Posterior vena cava (tissue), 2 donors: Measurements from ENCODE around the gene GNG7. TPM values are rescaled to one million over a fixed set of nuclear protein-coding genes. Genes with fewer than 3 reads are reported as not detected.
"Not testable (repeated sequence)": the region's sequence is repeated elsewhere in the genome, so short reads cannot be mapped to it uniquely, and the experiment has no call there.

Experiments
- DNase-seq: peaks from one replicate; pipeline ENCODE4 v3.0.0-alpha.2; 2020; ENCODE audit warnings: low spot score
- intact Hi-C, 2 donors: fragments of 100-400 bp; cut with DNase I; formaldehyde crosslinking; loops; one replicate each; pipeline versions ENCODE4 v1.14.1 to v1.14.2; 2022 to 2023
- total RNA-seq, 2 donors: library from RNA; stranded (reverse); fragmentation: NEBNext Ultra II Directional; extraction: Animal tissue kit (Norgen Biotek cat#: 25700); gene quantifications; one replicate each; pipeline ENCODE4 v1.2.1, GENCODE V29; 2021
- donor health status: DM: yes; HTN: yes; CAD: no.
- donor health status: DM: yes; HTN: yes; CAD: no.

GNG7 gene
- total RNA-seq, 2 donors from 2014 or later = 3.2 to 6.1 TPM

DNA sequence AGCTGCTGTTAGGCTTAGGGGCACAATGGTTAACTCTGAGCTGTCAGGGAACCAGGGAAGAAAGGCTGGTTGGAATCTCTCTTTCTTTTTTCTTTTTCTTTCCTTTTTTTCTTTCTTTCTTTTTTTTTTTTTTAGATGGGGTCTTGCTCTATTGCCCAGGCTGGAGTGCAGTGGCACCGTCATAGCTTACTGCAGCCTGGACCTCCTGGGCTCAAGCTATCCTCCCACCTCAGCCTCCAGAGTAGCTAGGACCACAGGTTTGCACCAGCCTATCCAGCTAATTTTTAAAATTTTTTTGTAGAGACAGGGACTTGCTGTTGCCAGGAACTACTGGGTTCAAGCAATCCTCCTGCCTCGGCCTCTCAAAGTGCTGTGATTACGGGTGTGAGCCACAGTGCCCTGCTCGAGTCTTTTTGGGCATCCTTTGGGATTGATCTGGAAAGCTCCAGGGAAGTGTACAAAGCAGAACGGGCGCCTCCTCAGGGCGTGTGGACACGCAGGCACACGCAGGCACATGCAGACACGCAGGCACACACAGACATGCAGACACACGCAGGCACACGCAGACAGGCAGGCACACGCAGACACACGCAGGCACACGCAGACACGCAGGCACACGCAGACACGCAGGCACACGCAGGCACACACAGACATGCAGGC, 127.4 kb downstream of the GNG7 start:
- peak; percentile 41 for DNase-seq
- intact Hi-C loops = loop anchor here in 1 of 2 donors (5.0 kb wide), 2 partner anchors 33 to 37 kb away; no protein-coding TSS in a partner anchor

GRCh38 chr19:2574478-2574931, 128.0 kb downstream of the GNG7 start:
- intact Hi-C loops = no loop called here
- peak; percentile 37 for DNase-seq

DNA sequence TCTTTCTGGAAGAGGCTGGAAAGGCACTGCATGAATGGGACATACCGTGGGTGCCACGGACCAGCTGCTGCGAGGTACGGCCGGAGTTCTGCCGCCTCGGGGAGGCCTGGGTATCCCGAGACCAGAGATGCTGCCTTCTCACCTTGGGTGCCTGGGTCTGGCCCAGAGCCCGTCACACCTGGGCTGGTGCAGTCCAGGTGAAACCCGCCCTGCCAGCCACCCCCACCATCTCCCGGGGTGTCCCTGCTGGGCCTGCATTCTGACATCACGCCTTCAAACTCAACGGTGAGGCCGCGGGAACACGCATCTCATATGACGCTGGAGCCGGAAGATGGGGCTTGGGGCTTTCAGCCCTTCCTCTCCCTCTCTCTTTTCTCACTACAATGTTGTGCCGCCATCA, 128.6 kb downstream of the GNG7 start:
- peak; percentile 74 for DNase-seq
- intact Hi-C loops = no loop called here

- intact Hi-C loops = not testable (repeated sequence)
Measured at GRCh38 chr19:2572152-2572551, 130.3 kb downstream of the GNG7 start.

DNA sequence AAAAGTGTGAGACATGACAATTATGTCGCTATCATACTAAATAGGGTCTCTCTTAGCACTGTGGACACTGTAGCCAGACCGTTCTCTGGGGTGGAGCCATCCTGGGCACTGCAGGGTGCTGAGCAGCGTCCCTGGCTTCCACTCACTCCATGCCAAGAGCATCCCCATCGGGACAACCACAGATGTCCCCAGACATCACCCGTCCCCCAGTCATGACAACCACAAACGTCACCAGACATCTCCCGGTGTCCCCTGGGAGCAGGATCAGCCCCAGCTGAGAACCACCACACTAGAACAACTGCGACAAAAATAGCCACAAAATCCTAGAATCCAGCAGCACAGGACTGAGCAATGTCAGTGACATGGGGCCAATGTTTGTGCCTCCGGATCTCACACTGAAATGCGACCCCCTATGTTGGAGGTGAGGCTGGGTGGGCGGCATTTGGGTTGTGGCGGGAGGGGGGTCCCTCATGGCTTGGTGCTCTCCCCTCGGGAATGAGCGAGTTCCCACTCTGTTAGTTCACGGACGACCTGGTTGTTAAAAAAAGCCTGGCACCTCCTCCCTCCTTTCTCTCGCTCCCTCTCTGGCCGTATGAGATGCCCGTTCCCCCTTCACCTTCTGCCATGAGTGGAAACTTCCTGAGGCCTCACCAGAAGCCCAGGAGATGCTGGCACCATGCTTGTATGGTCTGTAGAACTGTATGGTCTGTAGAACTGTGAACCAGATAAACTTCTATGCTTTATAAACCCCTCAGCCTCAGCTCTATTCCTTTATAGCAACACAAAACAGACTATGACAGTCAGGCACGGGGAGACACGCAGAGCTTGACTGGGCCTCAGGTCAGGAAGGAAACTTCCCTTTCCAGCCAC, 132.7 kb downstream of the GNG7 start:
- intact Hi-C loops = no loop called here
- peak; percentile 78 for DNase-seq

More at GRCh38 chr19:2572152-2572551, 130.3 kb downstream of the GNG7 start:
- not testable (repeated sequence) for DNase-seq

DNA sequence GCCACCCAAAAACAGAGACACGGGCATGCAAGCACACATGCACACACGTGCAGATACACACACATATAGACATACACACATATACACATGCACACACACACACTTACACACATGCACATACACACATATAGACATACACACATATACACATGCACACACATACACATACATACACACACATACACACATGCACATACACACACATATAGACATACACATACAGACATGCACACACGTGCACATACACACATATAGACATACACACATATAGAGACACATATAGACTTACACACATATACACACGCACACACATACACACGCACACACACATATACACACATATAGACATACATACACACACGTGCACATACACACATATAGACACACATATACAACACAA, 134.5 kb downstream of the GNG7 start:
- intact Hi-C loops = no loop called here
- DNase-seq = no peak

DNA sequence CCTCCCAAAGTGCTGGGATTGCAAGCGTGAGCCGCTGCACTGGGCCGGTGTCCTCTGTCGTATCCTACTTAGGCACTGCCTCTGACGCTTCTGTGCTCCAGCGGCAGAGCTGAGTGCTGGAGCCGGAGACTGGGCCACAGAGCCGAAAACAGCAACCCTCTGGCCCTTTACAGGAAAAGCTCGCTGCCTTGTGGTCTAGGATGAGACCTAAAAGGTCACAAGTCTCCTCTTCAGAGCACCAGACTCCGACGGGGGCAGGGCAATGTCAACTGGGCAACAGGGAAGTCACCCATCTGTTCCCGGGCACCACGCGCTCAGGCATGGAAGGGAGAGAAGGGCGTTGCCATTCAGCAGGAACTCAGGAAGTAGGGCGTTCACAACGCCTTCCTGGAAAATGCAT, 134.9 kb downstream of the GNG7 start:
- peak; percentile 92 for DNase-seq

GRCh38 chr19:2563546-2563945, 138.9 kb downstream of the GNG7 start:
- intact Hi-C loops = not testable (repeated sequence)
- DNase-seq = peak; percentile 38

More for the DNA sequence above, 134.9 kb downstream of the GNG7 start:
- intact Hi-C loops = no loop called here

DNA sequence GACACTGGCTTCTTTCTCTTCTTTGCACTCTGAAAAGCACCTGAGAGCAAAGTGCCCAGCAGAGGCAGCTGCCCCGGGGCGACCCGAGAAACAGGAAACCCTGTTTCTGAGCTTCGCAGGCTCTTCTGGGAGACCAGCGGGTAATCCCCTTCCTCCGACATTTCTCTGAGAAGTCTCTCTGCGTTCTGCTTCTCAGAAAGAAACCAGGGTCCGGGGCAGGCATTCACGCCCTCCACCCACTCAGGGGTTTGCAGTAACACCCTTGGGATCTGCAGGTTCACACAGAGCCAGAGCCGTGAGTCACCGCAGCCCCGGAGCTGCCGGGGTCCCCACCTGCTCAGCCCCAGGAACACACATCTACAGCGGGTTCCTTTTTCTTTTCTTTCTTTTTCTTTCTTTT, 140.6 kb downstream of the GNG7 start:
- DNase-seq = peak; percentile 76
- intact Hi-C loops = no loop called here

DNA sequence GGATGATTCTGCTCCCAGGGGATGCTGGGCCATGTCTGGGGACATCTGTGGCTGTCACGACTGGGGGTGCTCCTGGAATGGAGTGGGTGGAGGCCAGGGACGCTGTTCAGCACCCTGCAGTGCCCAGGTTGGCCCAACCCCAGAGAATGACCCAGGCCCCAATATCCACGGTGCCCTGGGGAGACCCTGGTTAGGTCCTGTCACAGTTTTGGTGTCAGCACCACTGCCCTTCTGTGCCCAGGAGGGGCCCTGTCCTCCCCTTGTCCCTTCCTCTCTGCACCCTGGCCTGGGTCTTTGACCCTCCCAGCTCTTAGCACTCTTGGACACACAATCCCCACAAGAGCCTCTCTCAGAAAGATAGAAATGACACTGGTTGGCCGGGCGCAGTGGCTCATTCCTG, 141.3 kb downstream of the GNG7 start:
- intact Hi-C loops = no loop called here
- DNase-seq = peak; percentile 57

- peak; percentile 77 for DNase-seq
- intact Hi-C loops = no loop called here
Measured at GRCh38 chr19:2560369-2560768, 142.1 kb downstream of the GNG7 start.

DNA sequence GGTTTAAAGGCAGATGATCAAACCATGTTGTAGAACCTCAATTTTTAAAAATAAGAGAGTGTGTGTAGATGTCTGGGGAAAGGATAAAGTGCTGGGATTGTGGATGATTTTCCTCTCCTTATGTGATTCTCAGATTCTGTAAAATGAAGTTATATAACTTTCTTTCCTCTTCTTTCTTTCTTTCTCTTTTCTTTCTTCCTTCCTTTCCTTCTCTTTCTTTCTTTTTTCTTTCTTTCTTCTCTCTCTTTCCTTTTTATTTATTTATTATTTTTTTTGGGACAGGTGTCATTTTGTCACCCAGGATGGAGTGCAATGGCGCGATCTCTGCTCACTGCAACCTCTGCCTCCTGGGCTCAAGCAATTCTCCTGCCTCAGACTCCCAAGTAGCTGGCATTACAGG, 144.0 kb downstream of the GNG7 start:
- DNase-seq = no peak
- intact Hi-C loops = loop anchor here in 1 of 2 donors (1.0 kb wide), 1 partner anchor 13 kb away; no protein-coding TSS in a partner anchor

DNA sequence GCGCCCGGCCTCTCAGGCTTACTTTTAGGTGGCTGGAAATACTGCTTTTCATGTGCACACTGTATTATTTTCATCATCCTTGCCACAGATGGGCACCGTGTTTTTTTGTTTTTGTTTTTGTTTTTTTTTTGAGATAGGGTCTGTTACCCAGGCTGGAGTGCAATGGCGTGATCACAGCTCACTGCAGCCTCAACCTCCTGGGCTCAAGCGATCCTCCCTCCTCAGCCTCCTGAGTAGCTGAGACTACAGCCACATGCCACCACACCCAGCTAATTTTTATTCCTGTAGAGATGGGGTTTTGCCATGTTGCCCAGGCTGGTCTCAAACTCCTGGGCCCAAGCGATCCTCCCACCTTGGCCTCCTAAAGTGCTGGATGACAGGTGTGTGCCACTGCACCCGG, 144.4 kb downstream of the GNG7 start:
- intact Hi-C loops = loop anchor here in 1 of 2 donors (1.0 kb wide), 1 partner anchor 13 kb away; no protein-coding TSS in a partner anchor
- peak; percentile 26 for DNase-seq

DNA sequence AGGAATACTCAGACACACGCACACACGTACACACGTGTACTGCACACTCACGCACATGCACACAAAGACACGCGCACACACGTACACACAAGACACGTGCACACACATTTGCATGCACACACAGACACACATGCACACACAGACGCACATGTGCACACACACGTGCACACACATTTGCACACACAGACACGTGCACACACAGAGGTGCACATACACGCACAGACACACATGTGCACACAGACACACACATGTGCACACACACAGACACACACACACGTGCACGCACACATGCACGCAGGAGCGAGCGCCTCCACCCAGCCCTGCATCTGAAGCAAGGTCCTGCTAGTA, 145.4 kb downstream of the GNG7 start:
- intact Hi-C loops = no loop called here
- DNase-seq = peak; percentile 62

- DNase-seq = peak; percentile 70
- intact Hi-C loops = no loop called here
Measured at GRCh38 chr19:2556221-2557092, 146.0 kb downstream of the GNG7 start.

- intact Hi-C loops = no loop called here
- DNase-seq = peak; percentile 64
Measured at GRCh38 chr19:2555422-2556220, 146.9 kb downstream of the GNG7 start.

DNA sequence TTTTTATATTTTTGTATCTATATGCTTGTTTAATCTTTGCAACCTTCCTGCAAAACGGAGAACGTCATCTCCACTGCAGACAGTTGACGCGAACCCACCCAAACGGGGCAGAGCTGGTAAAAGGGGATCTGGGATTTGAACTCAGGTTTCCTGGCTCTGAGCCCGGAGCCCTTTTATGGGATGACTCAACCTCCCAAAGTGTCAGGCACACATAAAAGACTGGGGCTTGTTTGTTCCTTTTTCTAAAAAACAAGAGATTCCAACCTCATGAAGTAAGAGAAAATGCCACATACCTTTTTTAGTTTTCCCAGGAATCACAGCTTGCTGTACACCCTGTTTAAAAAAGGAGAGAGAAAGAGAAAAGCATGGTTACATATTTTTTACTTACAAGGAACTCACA, 147.6 kb downstream of the GNG7 start:
- DNase-seq = peak; percentile 69
- intact Hi-C loops = no loop called here

DNA sequence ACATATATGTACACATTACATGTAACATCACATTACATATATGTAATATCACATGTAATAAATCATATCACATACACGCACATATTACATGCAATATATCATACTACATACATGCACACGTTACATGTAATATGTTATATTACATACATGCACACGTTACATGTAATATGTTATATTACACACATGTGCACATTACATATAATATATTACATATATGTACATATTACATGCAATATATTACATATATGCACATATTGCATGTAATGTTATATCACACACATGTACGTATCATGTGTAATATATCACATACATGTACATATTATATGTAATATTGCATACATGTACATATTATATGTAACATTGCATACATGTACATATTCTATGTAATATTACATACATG, 149.0 kb downstream of the GNG7 start:
- intact Hi-C loops = no loop called here
- DNase-seq = no peak

DNA sequence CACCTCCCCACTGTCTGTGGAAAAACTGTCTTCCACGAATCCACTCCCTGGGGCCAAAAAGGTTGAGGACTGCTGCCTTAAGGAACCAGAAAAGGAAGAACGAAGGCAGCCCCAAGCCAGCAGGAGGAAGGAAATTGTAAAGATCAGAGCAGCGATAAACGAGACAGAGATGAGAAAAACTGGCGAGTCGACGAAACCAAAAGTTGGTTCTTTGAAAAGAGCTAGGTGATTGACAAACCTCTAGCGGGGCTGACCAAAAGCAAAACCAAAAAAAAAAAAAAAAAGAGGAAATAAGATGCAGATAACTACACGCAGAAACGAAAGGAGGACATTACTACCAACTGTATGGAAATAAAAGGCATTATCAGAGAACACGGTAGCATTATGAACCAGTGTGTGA, 149.6 kb downstream of the GNG7 start:
- intact Hi-C loops = no loop called here

More for the DNA sequence above, 149.6 kb downstream of the GNG7 start:
- DNase-seq = peak; percentile 67
